Gastrocnemius medialis (tissue), 4 donors: ENCODE results near the gene CRTC2. TPM values are rescaled to one million over a fixed set of nuclear protein-coding genes. Genes with fewer than 3 reads are reported as not detected.
A peak's percentile ranks its signal among the peaks of the same experiment; 100 is the strongest.
"Not testable (repeated sequence)": the region's sequence is repeated elsewhere in the genome, so short reads cannot be mapped to it uniquely, and the experiment has no call there.

Source experiments
- ATAC-seq, 2 donors: fragments of 150-250 bp; one replicate each; pipeline ENCODE4 v1.9.1; 2016
- DNase-seq, 2 donors: peaks; one replicate each; pipeline ENCODE4 v3.0.0-alpha.2; 2019
- H3K27ac ChIP-seq, 4 donors: fragments of 200-600 bp; sonication (generic); 1 replicate in 1 of 4; 2 replicates in 3 of 4; pipeline ENCODE4 v1.5.1; 2016 to 2018; ENCODE audit warnings: mild to moderate bottlenecking in 2 of 4, moderate library complexity in 1 of 4
- H3K27me3 ChIP-seq, 3 donors: fragments of 200-600 bp; sonication (generic) in 2 of 3; 1 replicate in 1 of 3; 2 replicates in 2 of 3; pipeline versions ENCODE4 v1.5.1 to v1.6.0; 2016 to 2019; ENCODE audit warnings: mild to moderate bottlenecking in 1 of 3, moderate library complexity in 1 of 3
- H3K36me3 ChIP-seq, 2 donors: fragments of 200-600 bp; sonication (generic) in 1 of 2; one replicate each; pipeline ENCODE4 v1.5.1; 2017 to 2018
- H3K4me1 ChIP-seq, 2 donors: fragments of 200-600 bp; sonication (generic) in 1 of 2; one replicate each; pipeline ENCODE4 v1.5.1; 2016 to 2017; ENCODE audit warnings: mild to moderate bottlenecking in 2 of 2
- H3K4me3 ChIP-seq, 4 donors: fragments of 200-600 bp; sonication (generic) in 3 of 4; 1 replicate in 1 of 4; 2 replicates in 3 of 4; pipeline ENCODE4 v1.5.1; 2016 to 2019; ENCODE audit warnings: mild to moderate bottlenecking in 2 of 4
- H3K9me3 ChIP-seq, 3 donors: fragments of 200-600 bp; sonication (generic) in 2 of 3; 1 replicate in 1 of 3; 2 replicates in 2 of 3; pipeline ENCODE4 v1.5.1; 2016 to 2019
- POLR2A ChIP-seq, 2 donors: fragments of 450-650 bp; IDR thresholded peaks; one replicate each; pipeline ENCODE4 v1.6.1; 2017; ENCODE audit warnings: antibody characterized with exemption in 2 of 2, mild to moderate bottlenecking in 2 of 2, moderate library complexity in 2 of 2
- in situ Hi-C, 4 donors: fragments of 200-750 bp; cut with MboI; loops; one replicate each; pipeline versions ENCODE4 v1.15.0 to v1.8.0; 2017; ENCODE audit warnings: low sequenced_read_pairs in 4 of 4
- intact Hi-C: fragments of 100-400 bp; cut with DNase I; formaldehyde crosslinking; loops from one replicate; pipeline ENCODE4 v1.15.1; 2023; ENCODE audit warnings: low total_unique reads
- total RNA-seq, 4 donors: library from RNA; depleted of rRNA; stranded (reverse); fragments of >200 nt; gene quantifications; one replicate each; pipeline versions ENCODE4 v1.1.0 to v1.2.3, GENCODE V29; 2016
- TF ChIP-seq, protein P1 (sequence below), 5 experiments: fragments of 450-650 bp in 3 of 5; fragments of 200-600 bp in 2 of 5; sonication (generic) in 2 of 5; IDR thresholded peaks in 4 of 5; conservative IDR thresholded peaks in 1 of 5; 1 replicate in 4 of 5; 2 replicates in 1 of 5; pipeline ENCODE4 v1.5.1; 2016 to 2019; ENCODE audit warnings: antibody characterized with exemption in 5 of 5, mild to moderate bottlenecking in 3 of 5, moderate library complexity in 3 of 5

The CRTC2 gene
- total RNA-seq, 4 donors from 2014 or later: 17.4 to 27.1 (median 23.3) TPM

- no peak for TF ChIP-seq POLR2A (IDR thresholded peaks at IDR 0.05)
- TF ChIP-seq, protein P1, sequence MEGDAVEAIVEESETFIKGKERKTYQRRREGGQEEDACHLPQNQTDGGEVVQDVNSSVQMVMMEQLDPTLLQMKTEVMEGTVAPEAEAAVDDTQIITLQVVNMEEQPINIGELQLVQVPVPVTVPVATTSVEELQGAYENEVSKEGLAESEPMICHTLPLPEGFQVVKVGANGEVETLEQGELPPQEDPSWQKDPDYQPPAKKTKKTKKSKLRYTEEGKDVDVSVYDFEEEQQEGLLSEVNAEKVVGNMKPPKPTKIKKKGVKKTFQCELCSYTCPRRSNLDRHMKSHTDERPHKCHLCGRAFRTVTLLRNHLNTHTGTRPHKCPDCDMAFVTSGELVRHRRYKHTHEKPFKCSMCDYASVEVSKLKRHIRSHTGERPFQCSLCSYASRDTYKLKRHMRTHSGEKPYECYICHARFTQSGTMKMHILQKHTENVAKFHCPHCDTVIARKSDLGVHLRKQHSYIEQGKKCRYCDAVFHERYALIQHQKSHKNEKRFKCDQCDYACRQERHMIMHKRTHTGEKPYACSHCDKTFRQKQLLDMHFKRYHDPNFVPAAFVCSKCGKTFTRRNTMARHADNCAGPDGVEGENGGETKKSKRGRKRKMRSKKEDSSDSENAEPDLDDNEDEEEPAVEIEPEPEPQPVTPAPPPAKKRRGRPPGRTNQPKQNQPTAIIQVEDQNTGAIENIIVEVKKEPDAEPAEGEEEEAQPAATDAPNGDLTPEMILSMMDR (IDR thresholded peaks at IDR 0.05 in 4 of 5, conservative IDR thresholded peaks at IDR 0.05 in 1 of 5): no peak
- ATAC-seq: no peak
- Histone ChIP-seq H3K4me3 (no peak overlapping the region), H3K4me1 (peaks cover 19 to 22% of the 10 kb centered on the region in 2 donors), H3K27ac (peak overlapping the region in 2 of 4 donors; percentile 80 to 89), H3K27me3 (no peaks in the 10 kb centered on the region), H3K36me3 (peaks cover 0 to 13% of the 10 kb centered on the region in 2 donors), H3K9me3 (no peaks in the 10 kb centered on the region)
- in situ Hi-C loops (loop anchor here (5.0 to 25.0 kb wide), 9 partner anchors 40 to 475 kb away; partner anchors contain the start of genes ILF2 (in 2 of the 4), SNAPIN (in 2 of the 4), DENND4B (in 1 of the 4) and GATAD2B (in 1 of the 4)), intact Hi-C loops (loop anchor here (5.0 kb wide), 2 partner anchors 65 to 420 kb away; partner anchors contain the start of genes GATAD2B and S100A2)
- DNase-seq: no peak
Observed at GRCh38 chr1:153987621-153988020, 29.2 kb upstream of the CRTC2 start.

DNA sequence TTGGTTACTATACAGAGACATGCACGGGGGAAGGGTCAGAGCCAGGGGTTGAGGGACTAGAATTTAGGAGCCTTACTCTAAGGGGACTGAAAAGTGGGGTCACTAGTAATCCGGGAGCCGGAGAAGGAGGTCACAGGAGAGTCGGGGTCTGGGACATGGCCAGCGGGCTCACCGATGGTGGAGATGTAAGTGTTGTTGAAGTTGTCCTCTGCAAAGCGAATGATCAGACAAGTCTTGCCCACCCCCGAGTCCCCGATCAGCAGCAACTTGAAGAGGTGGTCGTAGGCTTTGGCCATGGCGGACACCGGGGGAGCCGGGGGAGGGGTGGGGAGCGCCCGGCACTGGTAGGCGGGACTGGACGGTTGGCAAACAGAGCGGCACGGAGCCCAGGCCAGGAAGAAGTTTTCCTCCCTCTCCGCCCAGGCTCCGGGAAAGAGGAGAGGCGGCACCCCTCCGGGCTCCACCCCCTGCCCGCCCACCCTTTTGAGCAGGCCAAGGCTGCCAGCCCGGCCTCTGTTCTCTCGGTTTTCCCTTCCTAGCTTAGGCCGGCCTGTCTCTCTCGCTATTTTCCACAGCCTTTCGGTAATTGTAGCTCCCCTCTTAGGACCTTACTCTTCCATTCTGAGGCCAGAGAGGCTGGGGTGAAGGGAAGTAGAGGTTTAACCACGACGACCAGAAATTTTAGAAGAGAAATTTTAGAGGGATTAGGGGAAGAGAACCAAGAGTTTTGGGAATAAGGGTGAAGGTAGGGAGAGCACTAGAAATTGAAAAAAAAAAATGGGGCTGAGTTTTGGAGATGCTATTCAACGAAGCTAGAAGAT, 27.7 kb upstream of the CRTC2 start, which contains the start of gene RAB13:
TSS of gene RAB13 (minus strand) at position 399 of the 821 bp plus-strand sequence. CDS start at position 296, 103 bp downstream.
- intact Hi-C loops (loop anchor here (1.0 to 5.0 kb wide), 5 partner anchors 19 to 419 kb away; partner anchors contain the start of genes CREB3L4, DENND4B, GATAD2B and S100A2), in situ Hi-C loops (loop anchor here (5.0 to 25.0 kb wide), 9 partner anchors 39 to 474 kb away; partner anchors contain the start of genes ILF2 (in 2 of the 4), SNAPIN (in 2 of the 4), DENND4B (in 1 of the 4) and GATAD2B (in 1 of the 4))
- peak; percentile 59 to 63 for ATAC-seq
- peaks cover 7% of the 10 kb centered on the region in 2 donors for H3K4me1 ChIP-seq
- DNase-seq: peak; percentile 78 to 82
- peak within 1 kb of the TSS; percentile 59 to 66 (median 63) for H3K4me3 ChIP-seq
- peak within 1 kb of the TSS; percentile 80 to 89 (median 88) for H3K27ac ChIP-seq
- no peaks in the 10 kb centered on the region for H3K27me3 ChIP-seq
- H3K9me3 ChIP-seq: no peaks in the 10 kb centered on the region
- no peaks in the 10 kb centered on the region for H3K36me3 ChIP-seq
- TF ChIP-seq POLR2A (IDR thresholded peaks at IDR 0.05): peak; percentile 33 to 39
- TF ChIP-seq, protein P1 (IDR thresholded peaks at IDR 0.05 in 4 of 5, conservative IDR thresholded peaks at IDR 0.05 in 1 of 5): no peak

GRCh38 chr1:153985341-153985912, 27.0 kb upstream of the CRTC2 start:
- no peak for TF ChIP-seq POLR2A (IDR thresholded peaks at IDR 0.05)
- TF ChIP-seq, protein P1 (IDR thresholded peaks at IDR 0.05 in 4 of 5, conservative IDR thresholded peaks at IDR 0.05 in 1 of 5): no peak
- peak in 1 of 2 donors; percentile 13 for ATAC-seq
- DNase-seq: peak in 1 of 2 donors; percentile 58
- Histone ChIP-seq H3K27ac (peak overlapping the region; percentile 80 to 89 (median 88)), H3K4me1 (peaks cover 7% of the 10 kb centered on the region in 2 donors), H3K36me3 (no peaks in the 10 kb centered on the region), H3K27me3 (no peaks in the 10 kb centered on the region), H3K4me3 (peak overlapping the region; percentile 59 to 66 (median 63)), H3K9me3 (no peaks in the 10 kb centered on the region)
- intact Hi-C loops (loop anchor here (5.0 kb wide), 2 partner anchors 63 to 418 kb away; partner anchors contain the start of genes GATAD2B and S100A2), in situ Hi-C loops (loop anchor here (5.0 to 25.0 kb wide), 9 partner anchors 38 to 473 kb away; partner anchors contain the start of genes ILF2 (in 2 of the 4), SNAPIN (in 2 of the 4), DENND4B (in 1 of the 4) and GATAD2B (in 1 of the 4))

GRCh38 chr1:153984123-153984894, 25.9 kb upstream of the CRTC2 start:
- ATAC-seq: no peak
- TF ChIP-seq, protein P1 (IDR thresholded peaks at IDR 0.05 in 4 of 5, conservative IDR thresholded peaks at IDR 0.05 in 1 of 5): no peak
- TF ChIP-seq POLR2A (IDR thresholded peaks at IDR 0.05): no peak
- H3K36me3 ChIP-seq: no peaks in the 10 kb centered on the region
- no peak for DNase-seq
- no peaks in the 10 kb centered on the region for H3K27me3 ChIP-seq
- no peak overlapping the region for H3K4me3 ChIP-seq
- peak overlapping the region in 3 of 4 donors; percentile 80 to 88 (median 88) for H3K27ac ChIP-seq
- in situ Hi-C loops: loop anchor here (10.0 to 25.0 kb wide), 6 partner anchors 60 to 472 kb away; partner anchors contain the start of genes ILF2 (in 2 of the 4), SNAPIN (in 2 of the 4), GATAD2B (in 1 of the 4) and NPR1 (in 1 of the 4)
- H3K4me1 ChIP-seq: peaks cover 7% of the 10 kb centered on the region in 2 donors
- intact Hi-C loops: no loop called here
- H3K9me3 ChIP-seq: no peaks in the 10 kb centered on the region

GRCh38 chr1:153981735-153982134, 23.3 kb upstream of the CRTC2 start:
- H3K27me3 ChIP-seq, H3K36me3 ChIP-seq, DNase-seq, ATAC-seq, H3K4me3 ChIP-seq, H3K27ac ChIP-seq, H3K9me3 ChIP-seq, intact Hi-C loops: not testable (repeated sequence)
- H3K4me1 ChIP-seq: peaks cover 15 to 20% of the 10 kb centered on the region in 2 donors
- in situ Hi-C loops: loop anchor here (10.0 to 25.0 kb wide), 6 partner anchors 57 to 469 kb away; partner anchors contain the start of genes ILF2 (in 2 of the 4), SNAPIN (in 2 of the 4), GATAD2B (in 1 of the 4) and NPR1 (in 1 of the 4)

DNA sequence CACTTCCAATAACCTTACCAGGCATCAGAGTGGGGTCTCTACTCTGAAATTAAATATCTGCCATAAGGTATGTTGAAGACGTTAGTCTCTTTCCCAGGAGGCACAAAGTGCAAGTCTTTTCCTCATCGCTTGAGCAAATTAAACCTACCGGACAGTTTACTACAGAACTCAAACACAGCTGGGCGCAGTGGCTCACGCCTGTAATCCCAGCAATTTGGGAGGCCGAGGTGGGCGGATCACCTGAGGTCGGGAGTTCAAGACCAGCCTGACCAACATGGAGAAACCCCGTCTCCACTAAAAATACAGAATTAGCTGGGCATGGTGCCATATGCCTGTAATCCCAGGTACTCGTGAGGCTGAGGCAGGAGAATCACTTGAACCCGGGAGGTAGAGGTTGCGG, 20.7 kb upstream of the CRTC2 start:
- intact Hi-C loops, H3K27me3 ChIP-seq, H3K9me3 ChIP-seq, ATAC-seq, DNase-seq, H3K4me3 ChIP-seq: not testable (repeated sequence)
- in situ Hi-C loops: loop anchor here (10.0 to 25.0 kb wide), 5 partner anchors 164 to 467 kb away; partner anchors contain the start of genes ILF2 (in 2 of the 4), SNAPIN (in 2 of the 4), NPR1 (in 1 of the 4) and S100A3 (in 1 of the 4)
- H3K4me1 ChIP-seq: peaks cover 20 to 24% of the 10 kb centered on the region in 2 donors
- peak overlapping the region in 3 of 4 donors; percentile 15 to 93 (median 92) for H3K27ac ChIP-seq
- H3K36me3 ChIP-seq: peaks cover 0 to 22% of the 10 kb centered on the region in 2 donors
